Osteocyte (in vitro differentiated cells): Measurements from ENCODE around the gene DYNLL1. TPM values are rescaled to one million over a fixed set of nuclear protein-coding genes. Genes with fewer than 3 reads are reported as not detected.

Experiments
- DNase-seq: peaks from one replicate; pipeline ENCODE4 v3.0.0; 2021; ENCODE audit warnings: mixed read lengths; ENCODE audit not compliant: unreplicated experiment; ENCODE audit errors: extremely low spot score
- H3K27ac Mint-ChIP-seq: one replicate; pipeline ENCODE4 v1.8.0; 2021; ENCODE audit warnings: mild to moderate bottlenecking, mixed read lengths; ENCODE audit not compliant: unreplicated experiment
- H3K27me3 Mint-ChIP-seq: one replicate; pipeline ENCODE4 v1.8.0; 2021; ENCODE audit warnings: mixed read lengths; ENCODE audit not compliant: unreplicated experiment
- H3K36me3 Mint-ChIP-seq: one replicate; pipeline ENCODE4 v1.8.0; 2021; ENCODE audit warnings: mixed read lengths; ENCODE audit not compliant: unreplicated experiment
- H3K4me1 Mint-ChIP-seq: one replicate; pipeline ENCODE4 v1.8.0; 2021; ENCODE audit warnings: mixed read lengths; ENCODE audit not compliant: unreplicated experiment
- H3K4me3 Mint-ChIP-seq: one replicate; pipeline ENCODE4 v1.8.0; 2021; ENCODE audit warnings: mild to moderate bottlenecking, moderate library complexity, mixed read lengths; ENCODE audit not compliant: unreplicated experiment
- H3K9me3 Mint-ChIP-seq: one replicate; pipeline ENCODE4 v1.8.0; 2021; ENCODE audit warnings: mixed read lengths; ENCODE audit not compliant: unreplicated experiment
- total RNA-seq: library from RNA; stranded (reverse); gene quantifications from 2 replicates; pipeline ENCODE4 v1.2.1, GENCODE V29; 2021
- TF ChIP-seq, protein P1 (sequence below): fragments of 200-600 bp; sonication (generic); IDR thresholded peaks from 2 replicates; pipeline ENCODE4 v1.5.0; 2021; ENCODE audit warnings: antibody characterized with exemption, mild to moderate bottlenecking, moderate library complexity

The DYNLL1 gene
- total RNA-seq, 1 donor from 2014 or later, result 325 TPM

DNA sequence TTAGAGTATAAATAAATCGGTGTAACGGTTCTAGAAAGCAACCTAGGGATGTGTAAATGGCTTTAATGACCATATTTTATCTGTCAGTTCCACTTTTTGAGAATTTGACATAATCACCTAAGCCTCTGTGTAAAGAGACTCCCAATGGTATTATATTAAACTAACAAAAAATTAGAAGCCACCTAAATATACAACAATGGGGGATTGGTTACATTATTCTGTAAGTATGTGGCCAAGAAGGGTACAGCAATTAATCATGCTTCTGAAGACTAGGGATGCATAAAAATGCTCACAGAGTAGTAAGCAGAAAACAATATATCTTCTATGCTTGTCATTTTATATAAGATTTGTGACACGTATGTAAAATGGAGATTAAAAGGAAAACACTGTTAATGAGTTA is 48.8 kb downstream of the DYNLL1 start:
- H3K36me3 Mint-ChIP-seq, result peaks cover 9% of the 10 kb centered on the region
- H3K27ac Mint-ChIP-seq, result no peak overlapping the region
- no peak for DNase-seq
- H3K9me3 Mint-ChIP-seq, result no peaks in the 10 kb centered on the region
- H3K4me3 Mint-ChIP-seq, result no peak overlapping the region
- no peaks in the 10 kb centered on the region for H3K4me1 Mint-ChIP-seq
- H3K27me3 Mint-ChIP-seq, result no peaks in the 10 kb centered on the region
- TF ChIP-seq, protein P1, sequence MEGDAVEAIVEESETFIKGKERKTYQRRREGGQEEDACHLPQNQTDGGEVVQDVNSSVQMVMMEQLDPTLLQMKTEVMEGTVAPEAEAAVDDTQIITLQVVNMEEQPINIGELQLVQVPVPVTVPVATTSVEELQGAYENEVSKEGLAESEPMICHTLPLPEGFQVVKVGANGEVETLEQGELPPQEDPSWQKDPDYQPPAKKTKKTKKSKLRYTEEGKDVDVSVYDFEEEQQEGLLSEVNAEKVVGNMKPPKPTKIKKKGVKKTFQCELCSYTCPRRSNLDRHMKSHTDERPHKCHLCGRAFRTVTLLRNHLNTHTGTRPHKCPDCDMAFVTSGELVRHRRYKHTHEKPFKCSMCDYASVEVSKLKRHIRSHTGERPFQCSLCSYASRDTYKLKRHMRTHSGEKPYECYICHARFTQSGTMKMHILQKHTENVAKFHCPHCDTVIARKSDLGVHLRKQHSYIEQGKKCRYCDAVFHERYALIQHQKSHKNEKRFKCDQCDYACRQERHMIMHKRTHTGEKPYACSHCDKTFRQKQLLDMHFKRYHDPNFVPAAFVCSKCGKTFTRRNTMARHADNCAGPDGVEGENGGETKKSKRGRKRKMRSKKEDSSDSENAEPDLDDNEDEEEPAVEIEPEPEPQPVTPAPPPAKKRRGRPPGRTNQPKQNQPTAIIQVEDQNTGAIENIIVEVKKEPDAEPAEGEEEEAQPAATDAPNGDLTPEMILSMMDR, result no peak

DNA sequence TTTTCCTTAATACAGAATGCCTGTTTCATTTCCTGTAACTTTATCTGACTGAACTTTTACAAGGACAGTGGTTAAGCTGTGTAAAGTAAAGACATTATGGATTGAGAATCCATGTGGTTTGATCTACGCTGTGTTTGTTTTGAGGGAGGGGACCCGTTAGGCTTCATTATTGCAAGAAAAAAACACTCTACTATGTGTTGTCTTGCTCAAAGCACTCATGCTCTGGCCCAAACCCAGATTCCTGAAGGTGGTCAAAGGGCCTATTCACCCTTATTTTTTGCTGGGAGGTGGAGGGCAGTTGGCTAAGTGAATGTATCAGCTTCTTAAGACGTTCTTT is 50.1 kb downstream of the DYNLL1 start:
- TF ChIP-seq, protein P1, result no peak
- no peak for DNase-seq
- Mint-ChIP-seq H3K4me3 (no peak overlapping the region), H3K36me3 (peaks cover 9% of the 10 kb centered on the region), H3K4me1 (no peaks in the 10 kb centered on the region), H3K27ac (no peak overlapping the region), H3K27me3 (no peaks in the 10 kb centered on the region), H3K9me3 (no peaks in the 10 kb centered on the region)

Other genes with a start within 250 kb of the DYNLL1 start
- gene PXN, start 230.4 kb upstream of the DYNLL1 start, total RNA-seq, result 76.7 and 79.9 TPM in 2 replicates
- gene RNU4-2, start 204.2 kb upstream of the DYNLL1 start, total RNA-seq, result 6,059 and 6,780 TPM in 2 replicates
- gene RNU4-1, start 202.9 kb upstream of the DYNLL1 start, total RNA-seq, result 2,875 and 3,252 TPM in 2 replicates
- gene SIRT4, start 193.8 kb upstream of the DYNLL1 start, total RNA-seq, result 0.94 and 0.97 TPM in 2 replicates
- gene PLA2G1B, start 168.3 kb upstream of the DYNLL1 start, total RNA-seq, result 0.67 and 1.2 TPM in 2 replicates
- gene MSI1, start 126.9 kb upstream of the DYNLL1 start, total RNA-seq, result 1.0 and 1.3 TPM in 2 replicates
- 299 and 307 TPM in 2 replicates for gene COX6A1, start 58.0 kb upstream of the DYNLL1 start, total RNA-seq
- 23.9 and 25.6 TPM in 2 replicates for gene TRIAP1, start 49.7 kb upstream of the DYNLL1 start, total RNA-seq
- 16.1 and 21.1 TPM in 2 replicates for gene GATC, start 49.7 kb upstream of the DYNLL1 start, total RNA-seq
- gene SRSF9, start 26.4 kb upstream of the DYNLL1 start, total RNA-seq, result 143 and 151 TPM in 2 replicates
- 20.4 and 24.0 TPM in 2 replicates for gene COQ5, start 33.0 kb downstream of the DYNLL1 start, total RNA-seq
- 139 and 177 TPM in 2 replicates for gene RNF10, start 38.2 kb downstream of the DYNLL1 start, total RNA-seq
- gene POP5, start 85.3 kb downstream of the DYNLL1 start, total RNA-seq, result 36.9 and 42.0 TPM in 2 replicates
- not detected in 2 replicates for gene CABP1, start 144.5 kb downstream of the DYNLL1 start, total RNA-seq
- 129 TPM in 2 replicates for gene MLEC, start 191.0 kb downstream of the DYNLL1 start, total RNA-seq
- 26.8 and 27.9 TPM in 2 replicates for gene UNC119B, start 214.3 kb downstream of the DYNLL1 start, total RNA-seq
- gene ACADS, start 229.7 kb downstream of the DYNLL1 start, total RNA-seq, result 4.6 and 4.9 TPM in 2 replicates